OCI-LY7 (cell line): Measurements from ENCODE around the gene VAMP8. TPM values are rescaled to one million over a fixed set of nuclear protein-coding genes. Genes with fewer than 3 reads are reported as not detected.

Source experiments
- BruUV-seq: library from RNA; stranded (reverse); fragments of 400-500 nt; replicated peaks from 2 replicates; lab custom pipeline; 2021; lab: Mats Ljungman, UMichigan
- CTCF ChIA-PET: fragments of 300-600 bp; sonication (Branson Sonifier 250); formaldehyde crosslinking; loops from one replicate; lab custom pipeline; 2022; ENCODE audit warnings: antibody characterized with exemption; ENCODE audit not compliant: unreplicated experiment; lab: Charles Lee
- POLR2A ChIA-PET: fragments of 300-600 bp; sonication (Branson Sonifier 250); formaldehyde crosslinking; loops from one replicate; lab custom pipeline; 2022; ENCODE audit warnings: antibody characterized with exemption; lab: Charles Lee
- DNase-seq: peaks from one replicate; pipeline ENCODE4 v3.0.0-alpha.2; 2015; ENCODE audit warnings: low spot score
- H2AFZ ChIP-seq: fragments of 200-600 bp; sonication (generic), shearing (Covaris generic); 2 replicates; pipeline ENCODE4 v1.6.1; 2014; ENCODE audit warnings: mild to moderate bottlenecking, antibody characterized with exemption, low read length, moderate library complexity
- H3K27ac ChIP-seq: fragments of 200-600 bp; sonication (generic); 2 replicates; pipeline ENCODE4 v1.5.1; 2014; ENCODE audit warnings: mixed run types, low read depth, mild to moderate bottlenecking, moderate library complexity, low read length, inconsistent platforms; ENCODE audit not compliant: poor library complexity, severe bottlenecking
- H3K36me3 ChIP-seq: fragments of 200-600 bp; sonication (generic); 2 replicates; pipeline ENCODE4 v1.6.1; 2014; ENCODE audit warnings: mild to moderate bottlenecking, antibody characterized with exemption, low read length, moderate library complexity, mixed read lengths; ENCODE audit not compliant: insufficient read depth
- H3K4me1 ChIP-seq: fragments of 200-600 bp; sonication (generic); 2 replicates; pipeline ENCODE4 v1.5.1; 2014; ENCODE audit warnings: mild to moderate bottlenecking, low read length; ENCODE audit not compliant: insufficient read depth, poor library complexity, severe bottlenecking
- H3K4me2 ChIP-seq: fragments of 200-600 bp; sonication (generic); 2 replicates; pipeline ENCODE4 v1.6.1; 2014; ENCODE audit warnings: mild to moderate bottlenecking, low read length
- H3K4me3 ChIP-seq: fragments of 200-600 bp; sonication (generic); 2 replicates; pipeline ENCODE4 v1.5.1; 2014; ENCODE audit warnings: mild to moderate bottlenecking, low read depth, low read length; ENCODE audit not compliant: poor library complexity, severe bottlenecking
- H3K79me2 ChIP-seq: fragments of 200-600 bp; sonication (generic); 2 replicates; pipeline ENCODE4 v1.6.1; 2016; ENCODE audit warnings: low read depth, mild to moderate bottlenecking, low read length, moderate library complexity, mixed read lengths; ENCODE audit not compliant: insufficient read depth
- H3K9me2 ChIP-seq: fragments of 200-600 bp; sonication (generic); 2 replicates; pipeline ENCODE4 v1.6.1; 2016; ENCODE audit warnings: mild to moderate bottlenecking, low read length, mixed read lengths; ENCODE audit not compliant: insufficient read depth
- H3K9me3 ChIP-seq: fragments of 200-600 bp; sonication (generic); 2 replicates; pipeline ENCODE4 v1.6.1; 2014; ENCODE audit warnings: mild to moderate bottlenecking, mixed run types, low read length, mixed read lengths
- H4K20me1 ChIP-seq: fragments of 200-600 bp; sonication (generic); 2 replicates; pipeline ENCODE4 v1.6.1; 2014; ENCODE audit warnings: mild to moderate bottlenecking, antibody characterized with exemption, low read length, moderate library complexity, mixed read lengths; ENCODE audit not compliant: insufficient read depth
- CTCF ChIP-seq: fragments of 200-600 bp; sonication (generic); conservative IDR thresholded peaks from 2 replicates; pipeline ENCODE4 v1.5.1; 2014; ENCODE audit warnings: mild to moderate bottlenecking, antibody characterized with exemption, low read length, moderate library complexity, mixed read lengths
- EZH2phosphoT487 ChIP-seq: fragments of 200-600 bp; sonication (generic); IDR thresholded peaks from 2 replicates; pipeline ENCODE4 v1.6.1; 2018; ENCODE audit warnings: low read depth, borderline replicate concordance, mild to moderate bottlenecking, mixed run types, antibody characterized with exemption, low read length, moderate library complexity, mixed read lengths
- intact Hi-C: fragments of 100-400 bp; cut with micrococcal nuclease; formaldehyde crosslinking; loops from one replicate; pipeline ENCODE4 v1.10.0; 2022; ENCODE audit not compliant: unreplicated experiment
- total RNA-seq, 2 experiments: library from RNA; depleted of rRNA in 1 of 2; stranded (reverse); fragments of >200 nt in 1 of 2; shearing (Covaris generic) in 1 of 2; gene quantifications; 2 replicates each; pipeline ENCODE4 v1.2.3, GENCODE V29; 2014 to 2022

Gene VAMP8
- total RNA-seq, 2 experiments from 2014 or later = 112 to 152 TPM

- H3K4me1 ChIP-seq = peaks cover 16% of the 10 kb centered on the region
- H3K9me3 ChIP-seq = no peaks in the 10 kb centered on the region
- TF ChIP-seq EZH2phosphoT487 (no peak), CTCF (no peak)
- no peak overlapping the region for H2AFZ ChIP-seq
- H3K79me2 ChIP-seq = peaks cover 20% of the 10 kb centered on the region; the same call in 1 of the 2 replicates
- intact Hi-C loops = no loop called here
- no TSS peak for BruUV-seq
- no peaks in the 10 kb centered on the region for H3K9me2 ChIP-seq
- no peaks in the 10 kb centered on the region; the same call in 1 of the 2 replicates for H4K20me1 ChIP-seq
- DNase-seq = no peak
- H3K36me3 ChIP-seq = peaks cover 40% of the 10 kb centered on the region
- no peak overlapping the region for H3K4me3 ChIP-seq
- H3K4me2 ChIP-seq = no peak overlapping the region
- ChIA-PET POLR2A (interaction anchor here (0.9 kb wide), 1 partner anchor 12 kb away, joined by 4 read pairs; the partner anchor contains the start of gene RNF181), CTCF (no interaction called here)
- H3K27ac ChIP-seq = no peak overlapping the region
Measured at GRCh38 chr2:85607268-85608215, 30.2 kb downstream of the VAMP8 start.

- TF ChIP-seq EZH2phosphoT487 = no peak
- no peak for TF ChIP-seq CTCF
- BruUV-seq = TSS peak; percentile 42
- ChIA-PET CTCF (interaction anchor here (0.6 kb wide), 1 partner anchor 51 kb away, joined by 3 read pairs; no protein-coding TSS in a partner anchor), POLR2A (interaction anchor here (0.6 to 4.4 kb wide), 5 partner anchors 11 to 73 kb away, joined by 3 to 24 read pairs (median 4); partner anchors contain the start of genes MAT2A and RNF181)
- Histone ChIP-seq H3K79me2 (peaks cover 31% of the 10 kb centered on the region), H3K4me2 (peak overlapping the region; percentile 97), H2AFZ (peak overlapping the region; percentile 88; the same call in 1 of the 2 replicates), H3K9me2 (no peaks in the 10 kb centered on the region), H4K20me1 (no peaks in the 10 kb centered on the region), H3K4me3 (peak overlapping the region; percentile 97), H3K9me3 (no peaks in the 10 kb centered on the region), H3K36me3 (peaks cover 34% of the 10 kb centered on the region), H3K27ac (peak overlapping the region; percentile 55), H3K4me1 (peaks cover 24% of the 10 kb centered on the region)
- DNase-seq = no peak
- intact Hi-C loops = no loop called here
Measured at GRCh38 chr2:85611217-85611704, 33.9 kb downstream of the VAMP8 start.
